ENCODE results near the gene DOC2B.

- TF ChIP-seq CTCF (IDR thresholded peaks at IDR 0.05; ENCODE audit: insufficient read depth, low read depth, low read length) (no peak), EZH2 (IDR thresholded peaks at IDR 0.05; ENCODE audit: insufficient read depth, low read length) (no peak)
Measured at GRCh38 chr17:143785-144281, 37.6 kb downstream of the DOC2B start.

Measured in astrocyte (in vitro differentiated cells and primary cell).